NCI-H128 (cell line): ENCODE measurements around the gene CMTM7.
"Not testable (repeated sequence)": the region's sequence is repeated elsewhere in the genome, so short reads cannot be mapped to it uniquely, and the experiment has no call there.

Experiments
- DNase-seq: peaks from one replicate; lab custom pipeline; 2025; ENCODE audit not compliant: unreplicated experiment; lab: John Stamatoyannopoulos, UW

CMTM7 gene

GRCh38 chr3:32435911-32436815 lies 44.5 kb downstream of the CMTM7 start:
- no peak for DNase-seq

- no peak for DNase-seq
Observed at GRCh38 chr3:32436816-32437189, 45.1 kb downstream of the CMTM7 start.

- DNase-seq: no peak
Observed at GRCh38 chr3:32437896-32438295, 46.2 kb downstream of the CMTM7 start.

GRCh38 chr3:32438596-32439344 lies 47.1 kb downstream of the CMTM7 start:
- no peak for DNase-seq

DNA sequence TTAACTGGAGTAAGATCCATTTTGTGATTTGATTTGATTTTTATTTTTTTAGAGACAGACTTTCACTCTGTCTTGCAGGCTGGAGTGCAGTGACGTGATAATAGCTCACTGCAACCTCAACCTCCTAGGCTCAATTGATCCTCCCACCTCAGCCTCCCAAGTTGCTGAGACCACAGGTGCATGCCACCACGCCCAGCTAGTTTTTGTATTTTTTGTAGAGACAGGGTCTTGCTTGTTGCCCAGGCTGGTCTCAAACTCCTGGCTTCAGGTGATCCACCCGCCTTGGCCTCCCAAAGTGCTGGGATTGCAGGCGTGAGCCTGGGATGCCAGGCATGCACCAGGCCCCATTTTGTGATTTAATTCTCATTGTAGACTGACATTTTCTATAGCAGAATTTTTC lies 47.8 kb downstream of the CMTM7 start:
- not testable (repeated sequence) for DNase-seq

DNA sequence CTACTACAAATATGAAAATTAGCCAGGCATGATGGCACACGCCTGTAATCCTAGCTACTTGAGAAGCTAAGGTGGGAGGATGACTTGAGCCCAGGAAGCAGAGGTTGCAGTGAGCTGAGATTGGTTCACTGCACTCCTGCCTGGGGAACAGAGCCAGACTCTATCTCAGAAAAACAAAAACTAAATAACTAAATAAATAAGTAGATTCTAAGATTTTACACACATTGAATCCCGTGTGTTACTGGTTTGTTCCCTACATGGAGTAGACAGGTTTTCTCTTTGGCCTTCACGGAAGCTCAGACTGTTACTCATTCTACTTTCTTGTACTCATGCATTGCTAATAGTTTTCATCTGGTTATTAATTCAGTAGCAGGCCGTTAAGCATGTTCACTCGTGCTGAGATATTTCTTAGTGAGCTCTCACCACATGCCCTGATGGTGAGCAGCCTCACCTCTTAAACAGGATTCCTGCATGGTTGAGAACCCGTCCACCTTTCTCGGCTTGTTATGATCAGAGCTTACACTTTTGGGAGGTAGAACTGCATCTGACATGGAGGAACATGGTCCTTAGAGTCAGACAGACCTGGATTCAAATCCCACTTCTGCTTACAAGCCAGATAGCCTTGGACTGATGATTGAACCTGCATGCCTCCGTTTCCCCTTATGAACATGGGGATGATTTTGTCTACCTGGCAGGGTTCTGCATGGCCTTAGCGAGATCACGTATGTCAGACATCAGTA lies 49.1 kb downstream of the CMTM7 start:
- no peak for DNase-seq

DNA sequence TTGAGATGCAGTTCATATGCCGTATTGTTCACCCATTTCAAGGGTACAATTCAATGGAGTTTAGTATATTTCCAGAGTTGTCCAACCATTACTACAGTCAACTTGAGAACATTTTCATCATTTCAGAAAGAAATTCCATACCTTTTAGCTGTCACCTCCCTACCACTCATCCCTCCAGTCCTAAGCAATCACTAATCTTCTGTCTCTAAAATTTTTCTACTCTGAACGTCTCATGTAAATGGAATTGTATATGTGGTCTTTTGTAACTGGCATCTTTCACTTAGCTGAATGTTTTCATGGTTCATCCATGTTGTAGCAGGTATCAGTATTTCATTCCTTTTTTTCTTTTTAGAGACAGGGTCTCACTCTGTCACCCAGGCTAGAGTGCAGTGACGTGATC lies 51.1 kb downstream of the CMTM7 start:
- no peak for DNase-seq

DNA sequence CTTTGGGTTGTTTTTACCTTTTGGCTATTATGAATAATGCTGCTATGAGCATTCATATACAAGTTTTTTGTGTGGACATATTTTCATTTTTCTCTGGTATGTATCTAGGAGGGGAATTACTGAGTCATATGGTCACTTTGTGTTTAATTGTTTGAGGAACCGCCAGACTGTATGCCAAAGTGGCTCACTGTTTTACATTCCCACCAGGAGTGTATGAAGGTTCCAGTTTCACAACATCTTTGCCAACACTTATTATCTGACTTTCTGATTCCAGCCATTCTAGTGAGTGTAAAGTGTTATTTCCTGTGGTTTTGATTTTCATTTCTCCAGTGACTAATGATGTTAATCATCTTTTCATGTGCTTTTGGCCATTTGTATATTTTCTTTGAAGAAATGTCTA lies 51.8 kb downstream of the CMTM7 start:
- DNase-seq: no peak

DNA sequence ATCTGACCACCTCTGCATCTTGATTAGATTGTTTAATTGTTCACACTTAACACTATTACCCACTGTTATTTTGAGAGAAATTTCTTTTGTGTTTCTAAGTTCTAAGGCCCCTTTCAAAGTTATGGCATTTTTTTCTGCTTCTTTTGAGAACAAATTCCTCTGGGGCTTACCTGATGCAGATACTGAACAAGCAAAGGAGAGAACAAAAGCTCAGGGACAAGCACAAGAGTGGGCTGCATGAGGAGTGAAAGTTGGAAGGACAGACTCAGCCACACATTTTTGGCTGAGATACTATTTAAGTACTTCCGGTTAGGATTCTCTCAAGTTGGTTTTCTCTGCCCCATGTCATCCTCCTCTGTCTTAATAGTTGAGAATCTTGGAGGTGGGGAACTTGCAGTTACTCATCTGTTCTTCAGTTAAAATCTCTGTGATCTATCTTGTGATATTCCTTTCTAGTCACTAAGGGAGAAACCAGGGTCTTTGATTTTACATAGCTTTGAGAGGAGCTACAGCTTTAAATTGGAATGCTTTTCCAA lies 56.3 kb downstream of the CMTM7 start:
- DNase-seq: no peak

GRCh38 chr3:32448686-32449474 lies 57.2 kb downstream of the CMTM7 start:
- DNase-seq: no peak

DNA sequence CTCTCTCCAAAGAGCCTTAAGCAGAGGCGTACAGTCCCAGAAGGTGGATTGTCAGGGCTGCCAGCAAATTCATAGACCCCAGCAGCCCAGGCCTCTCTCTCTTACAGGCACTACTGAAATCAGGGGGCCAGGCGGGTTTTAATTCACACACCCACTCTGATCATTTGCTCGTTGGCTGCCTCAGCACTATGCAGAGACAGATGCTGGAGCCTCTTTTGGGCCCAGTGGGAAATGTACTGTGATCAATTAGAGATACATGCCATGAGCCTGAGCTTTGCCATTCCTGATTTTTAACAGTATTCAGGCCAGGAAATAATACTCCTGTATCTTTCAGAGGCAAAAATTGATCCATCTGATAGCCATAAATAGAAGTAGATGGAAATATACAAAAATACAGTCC lies 58.0 kb downstream of the CMTM7 start:
- no peak for DNase-seq

GRCh38 chr3:32450426-32450825 lies 58.8 kb downstream of the CMTM7 start:
- DNase-seq: no peak

DNA sequence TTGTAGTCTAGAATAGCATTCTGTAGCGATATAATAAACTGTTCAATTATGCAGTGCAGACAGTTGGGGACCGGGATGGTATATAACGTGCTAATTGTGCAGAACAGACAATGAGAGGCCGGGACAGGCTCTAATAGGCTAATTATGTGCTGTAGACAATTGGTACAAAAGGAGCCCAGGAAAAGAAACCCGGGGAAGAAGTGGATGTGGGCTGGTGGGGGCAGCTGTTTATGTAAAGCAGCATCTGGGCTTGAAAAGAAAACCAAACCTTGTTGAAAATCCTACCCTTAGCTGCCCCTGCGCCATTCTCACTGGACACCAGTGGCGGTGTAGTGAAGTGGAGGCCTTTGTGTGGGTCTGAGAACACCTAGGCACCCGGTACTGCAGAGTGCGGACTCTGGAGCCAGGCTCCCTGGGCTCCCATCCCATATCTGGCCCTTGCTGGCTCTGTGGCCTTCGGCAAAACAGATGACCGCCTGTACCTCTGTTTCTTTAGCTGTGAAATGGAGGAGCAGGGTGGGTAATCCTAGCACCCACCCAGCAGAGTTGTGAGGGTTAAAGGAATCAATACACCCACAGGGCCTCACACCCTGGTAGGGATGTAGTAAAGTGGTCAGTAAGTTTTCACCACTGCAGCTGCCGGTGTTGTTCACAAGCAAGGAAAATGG lies 59.5 kb downstream of the CMTM7 start:
- no peak for DNase-seq

DNA sequence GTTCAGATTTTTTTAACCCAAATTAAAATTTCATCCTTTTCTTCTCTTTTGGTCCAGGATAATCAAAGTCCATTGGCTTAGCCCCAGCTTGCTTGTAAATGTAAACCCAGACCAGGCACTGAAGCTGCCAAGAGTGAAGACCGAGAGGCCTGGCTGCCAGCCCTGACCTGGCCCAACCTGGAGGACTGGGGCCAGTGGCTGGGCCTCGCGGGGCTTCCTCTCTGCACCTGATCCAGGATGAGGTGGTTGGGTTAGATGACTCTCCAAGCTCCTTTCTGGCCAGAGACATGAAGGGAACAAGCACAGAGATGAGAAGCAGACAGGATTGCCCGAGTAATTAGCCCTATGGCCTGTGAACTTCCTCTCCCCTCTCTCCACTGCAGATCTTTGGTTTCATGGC lies 60.4 kb downstream of the CMTM7 start:
- DNase-seq: no peak

DNA sequence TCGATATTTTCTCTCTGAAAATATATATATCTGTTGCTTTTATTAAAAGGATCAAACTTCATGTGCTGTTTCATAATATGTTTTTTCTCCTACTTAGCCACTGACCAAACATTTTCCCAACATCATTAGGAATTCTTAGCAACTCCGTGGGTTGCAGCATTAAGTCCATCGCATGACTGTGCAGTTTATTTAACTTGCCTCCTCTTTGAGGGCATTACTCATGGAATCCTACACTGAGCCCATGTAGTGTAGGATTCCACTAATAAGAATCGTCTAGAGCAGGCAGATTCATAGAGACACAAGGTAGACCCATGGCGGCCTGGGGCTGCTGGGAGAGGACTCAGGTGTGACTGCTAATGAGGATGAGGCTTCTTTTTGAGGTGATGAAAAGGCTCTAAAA lies 61.7 kb downstream of the CMTM7 start:
- DNase-seq: no peak

DNA sequence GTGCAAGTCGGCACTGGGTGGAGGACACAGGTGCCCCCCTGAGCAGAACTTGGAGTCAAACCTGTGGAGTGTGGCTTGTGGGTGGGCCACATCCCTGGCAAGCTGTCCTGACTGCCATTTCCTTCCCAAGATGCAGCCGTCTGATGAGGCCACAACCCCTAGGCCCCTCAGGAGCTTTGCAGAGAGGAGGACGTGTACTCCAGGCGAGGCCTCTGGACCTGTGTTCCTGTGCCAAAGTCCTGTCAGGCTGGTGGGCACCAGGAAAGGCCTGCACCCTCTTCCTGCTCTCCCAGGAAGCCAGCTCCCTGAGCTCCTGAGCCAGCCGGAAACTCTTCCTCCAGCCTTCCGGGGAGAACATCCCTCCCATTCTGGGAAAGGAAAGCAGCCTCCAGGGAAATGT lies 62.5 kb downstream of the CMTM7 start:
- DNase-seq: no peak

GRCh38 chr3:32454731-32455608 lies 63.3 kb downstream of the CMTM7 start:
- DNase-seq: no peak

DNA sequence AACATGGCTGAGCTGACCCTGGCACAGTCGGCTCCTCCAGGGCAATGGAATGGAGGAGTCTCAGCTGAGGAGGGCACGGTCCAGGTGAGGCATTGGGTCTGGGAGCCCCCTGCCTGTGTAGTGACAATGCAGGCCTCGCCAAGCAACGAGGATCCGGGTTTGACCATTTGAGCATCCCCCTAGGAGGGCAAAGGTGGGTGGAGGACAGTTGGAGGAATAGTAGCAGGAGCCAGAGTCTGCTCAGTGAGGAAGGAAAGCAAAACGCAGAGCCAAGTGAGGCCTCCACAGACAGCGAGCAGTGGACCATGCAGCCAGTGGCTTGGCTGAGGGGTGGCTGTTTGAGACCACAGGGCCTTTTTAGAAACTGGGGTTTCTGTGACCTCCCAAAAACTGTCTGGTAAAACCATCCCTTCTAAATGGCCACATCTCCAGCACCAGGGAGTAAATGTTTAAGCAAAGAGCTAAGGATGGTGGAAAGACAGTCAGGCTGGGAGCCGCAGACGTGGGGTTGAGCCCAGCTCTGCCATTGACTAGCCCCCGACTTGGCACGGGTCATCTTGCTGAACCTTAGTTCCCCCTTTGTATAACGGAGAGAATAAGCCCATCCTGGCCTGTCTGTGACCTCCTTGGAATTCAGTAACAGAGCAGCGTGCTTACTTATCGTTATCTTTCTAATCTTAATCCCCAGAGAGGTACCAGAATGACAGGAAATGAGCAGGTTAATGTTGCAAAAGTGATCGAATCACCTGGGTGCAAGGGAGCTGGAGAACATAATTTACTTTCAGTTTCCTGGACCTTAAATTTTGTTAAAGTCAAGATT lies 64.2 kb downstream of the CMTM7 start:
- DNase-seq: no peak
